ENCODE measurements around the gene SLC24A2. TPM values are rescaled to one million over a fixed set of nuclear protein-coding genes. Genes with fewer than 3 reads are reported as not detected.

Gene SLC24A2
- total and polyA plus RNA-seq, 2 of the 8 experiments (the other 6 are each of a cell fraction or from before 2014, with no cell fraction given) = 2.8 to 6.5 TPM

DNA sequence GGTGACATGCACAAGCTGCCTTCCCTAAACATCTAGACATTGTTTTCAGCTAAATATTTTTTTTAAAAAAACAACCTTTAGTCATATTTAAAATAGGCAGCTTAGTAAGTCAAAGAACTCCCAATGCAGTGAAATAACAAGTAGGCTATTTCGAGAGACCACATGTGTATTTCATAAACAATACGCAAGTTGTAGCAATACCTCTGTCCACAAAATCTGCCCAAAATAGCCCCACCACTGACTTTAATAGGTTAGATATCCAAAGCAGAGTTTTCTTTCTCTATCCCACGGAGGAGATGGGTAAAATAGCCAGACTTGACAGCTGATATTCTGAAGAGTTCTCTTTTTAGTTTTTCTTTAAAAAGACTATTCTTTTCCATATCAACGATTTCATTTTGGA is 1.2 kb downstream of the SLC24A2 start:
- Histone ChIP-seq H3K4me3 (ENCODE audit: extremely low read depth in 1 of 4, insufficient read depth in 2 of 4, low read depth in 3 of 4, low read length in 4 of 4) (peak overlapping the region; percentile 49 to 80 (median 69); a peak in 7 of 8 replicates), H3K56ac (replicated peaks; ENCODE audit: insufficient read length, low read depth, low read length) (no peak overlapping the region), H3K4me2 (ENCODE audit: insufficient read depth in 1 of 2, low read depth in 2 of 2, low read length in 2 of 2) (peak overlapping the region; percentile 93 to 97), H4K8ac (ENCODE audit: extremely low read depth, insufficient read depth, low read length) (no peak overlapping the region), H2BK12ac (ENCODE audit: low read depth, low read length) (no peak overlapping the region), H3K36me3 (ENCODE audit: control insufficient read depth in 2 of 4, insufficient read depth in 4 of 4, low read length in 3 of 4) (no peaks in the 10 kb centered on the region; a peak in 2 of 8 replicates), H3K4me1 (replicated peaks in 1 of 4; ENCODE audit: control insufficient read depth in 3 of 4, insufficient read depth in 4 of 4, low read length in 3 of 4) (peaks cover 2 to 4% (median 3%) of the 10 kb centered on the region in 4 experiments), H4K5ac (ENCODE audit: insufficient read length, low read depth, low read length) (no peak overlapping the region), H3K79me1 (ENCODE audit: low read depth, low read length) (no peaks in the 10 kb centered on the region), H3K9ac (replicated peaks in 1 of 4; ENCODE audit: extremely low read depth in 1 of 4, low read depth in 3 of 4, low read length in 3 of 4) (no peak overlapping the region), H3K27ac (ENCODE audit: low read depth, low read length) (no peak overlapping the region), H3K4ac (replicated peaks; ENCODE audit: insufficient read length, low read depth, low read length) (no peak overlapping the region), H2BK20ac (ENCODE audit: low read length) (no peak overlapping the region), H3K23ac (ENCODE audit: insufficient read length) (no peak overlapping the region), H2BK15ac (ENCODE audit: low read length) (no peak overlapping the region), H4K91ac (replicated peaks; ENCODE audit: insufficient read length, low read length) (no peak overlapping the region), H3K18ac (ENCODE audit: extremely low read depth, low read length) (no peak overlapping the region), H2AFZ (ENCODE audit: low read length) (no peak overlapping the region), H2BK5ac (ENCODE audit: low read depth, low read length) (no peak overlapping the region), H3K27me3 (replicated peaks in 1 of 4; ENCODE audit: control insufficient read depth in 3 of 4, extremely low read depth in 1 of 4, insufficient read depth in 3 of 4, low read length in 3 of 4) (peaks cover 0 to 13% (median 11%) of the 10 kb centered on the region in 4 experiments; a peak in 6 of 7 replicates), H3K79me2 (ENCODE audit: control insufficient read depth in 1 of 2, insufficient read depth in 2 of 2, low read length in 2 of 2) (0 out of 4 replicates have a peak, but pooled peaks cover 0 to 2% of the 10 kb centered on the region in 2 experiments), H3K23me2 (ENCODE audit: low read depth, low read length) (peaks cover 11% of the 10 kb centered on the region; the same call in 1 of the 2 replicates), H2AK5ac (ENCODE audit: low read depth, low read length) (no peak overlapping the region), H3K9me3 (ENCODE audit: insufficient read depth in 2 of 2, low read depth in 1 of 2, low read length in 1 of 2) (peaks cover 0 to 5% of the 10 kb centered on the region in 2 experiments; a peak in 2 of 4 replicates), H2BK120ac (replicated peaks; ENCODE audit: low read depth, low read length) (no peak overlapping the region), H4K20me1 (replicated peaks in 1 of 2; ENCODE audit: control insufficient read depth in 1 of 2, insufficient read depth in 2 of 2, low read length in 2 of 2) (no peaks in the 10 kb centered on the region), H3K14ac (ENCODE audit: insufficient read length) (no peak overlapping the region)
- POLR2A ChIA-PET (ENCODE audit: partially characterized antibody) = interaction anchor here (1.0 to 1.1 kb wide), 2 partner anchors 12 to 322 kb away, joined by 3 to 6 read pairs; no protein-coding TSS in a partner anchor
- FAIRE-seq (no peak), DNase-seq (ENCODE audit: low read depth in 1 of 2, low spot score in 2 of 2) (no peak)
- TF ChIP-seq TAF1 (IDR thresholded peaks at IDR 0.05; ENCODE audit: low read depth, low read length) (no peak), HDAC2 (IDR thresholded peaks at IDR 0.05; ENCODE audit: borderline replicate concordance in 1 of 2, low read depth in 2 of 2, low read length in 2 of 2) (no peak), RAD21 (IDR thresholded peaks at IDR 0.05 in 1 of 2, conservative IDR thresholded peaks at IDR 0.05 in 1 of 2; ENCODE audit: low read depth in 2 of 2, low read length in 2 of 2) (no peak), SAP30 (IDR thresholded peaks at IDR 0.05; ENCODE audit: insufficient read depth, insufficient replicate concordance, low read length) (no peak), TCF12 (IDR thresholded peaks at IDR 0.05; ENCODE audit: low read depth, low read length) (no peak), TEAD4 (IDR thresholded peaks at IDR 0.05; ENCODE audit: low read depth, low read length) (no peak), CTBP2 (IDR thresholded peaks at IDR 0.05; ENCODE audit: borderline replicate concordance, insufficient read depth, insufficient read length, low read length) (no peak), POU5F1 (IDR thresholded peaks at IDR 0.05; ENCODE audit: low read depth, low read length) (no peak), BACH1 (IDR thresholded peaks at IDR 0.05; ENCODE audit: low read length) (no peak), SP1 (IDR thresholded peaks at IDR 0.05; ENCODE audit: low read depth, low read length) (no peak), PHF8 (conservative IDR thresholded peaks at IDR 0.05; ENCODE audit: low read depth, low read length) (no peak)
- TF ChIP-seq, protein P1, sequence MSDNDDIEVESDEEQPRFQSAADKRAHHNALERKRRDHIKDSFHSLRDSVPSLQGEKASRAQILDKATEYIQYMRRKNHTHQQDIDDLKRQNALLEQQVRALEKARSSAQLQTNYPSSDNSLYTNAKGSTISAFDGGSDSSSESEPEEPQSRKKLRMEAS (IDR thresholded peaks at IDR 0.05) = no peak
- WGBS, 2 experiments (ENCODE audit: extremely low coverage in 1 of 2, insufficient coverage in 1 of 2, insufficient read length in 1 of 2, insufficient replicate concordance in 2 of 2, low coverage in 1 of 2, low lambda C conversion rate in 2 of 2, missing lambda C conversion rate in 1 of 2) = 33% methylated on average over 4 of the region's 4 CpGs; no CpG with 5 or more reads in 1 of the 2 experiments
- CTCF ChIA-PET (ENCODE audit: partially characterized antibody) = interaction anchor here (0.6 to 1.6 kb wide), 4 partner anchors 8 to 323 kb away, joined by 3 to 6 read pairs (median 3); no protein-coding TSS in a partner anchor
